HEK293 (cell line): ENCODE data around the gene CADM3.

Source experiments
- CTCF ChIA-PET: fragments of 350-600 bp; formaldehyde crosslinking; extraction: SDS; loops from one replicate; lab custom pipeline; 2021; ENCODE audit warnings: antibody characterized with exemption; lab: Yijun Ruan, JAX
- POLR2A ChIA-PET: fragments of 300-600 bp; formaldehyde crosslinking; extraction: SDS; loops from one replicate; lab custom pipeline; 2020; ENCODE audit warnings: antibody characterized with exemption, inconsistent platforms; lab: Yijun Ruan, JAX
- H3K27ac ChIP-seq: fragments of 200-500 bp; sonication (Bioruptor generic); 2 replicates; pipeline ENCODE4 v1.5.1; 2014; ENCODE audit warnings: low read depth, low read length, control low read depth, inconsistent platforms; ENCODE audit errors: extremely low read depth
- H3K36me3 ChIP-seq, 2 experiments: fragments of 200-500 bp in 1 of 2; sonication (Bioruptor generic) in 1 of 2; 1 replicate in 1 of 2; 2 replicates in 1 of 2; pipeline ENCODE4 v1.5.1; 2014 to 2017; ENCODE audit warnings: inconsistent platforms in 2 of 2, low read length in 2 of 2; ENCODE audit not compliant: control insufficient read depth in 2 of 2, insufficient read depth in 1 of 2
- H3K4me1 ChIP-seq: fragments of 200-500 bp; sonication (Bioruptor generic); 2 replicates; pipeline ENCODE4 v1.5.1; 2014; ENCODE audit warnings: mild to moderate bottlenecking, low read length, inconsistent platforms; ENCODE audit not compliant: control insufficient read depth, insufficient read depth
- H3K4me3 ChIP-seq: 2 replicates; pipeline ENCODE4 v1.5.1; 2011; ENCODE audit warnings: low read depth, mild to moderate bottlenecking, control low read depth, low read length, moderate library complexity
- H3K9me3 ChIP-seq: fragments of 200-500 bp; sonication (Bioruptor generic); 2 replicates; pipeline ENCODE4 v1.5.1; 2014; ENCODE audit warnings: low read depth, low read length, inconsistent platforms; ENCODE audit not compliant: control insufficient read depth, insufficient read depth
- BCL11A ChIP-seq: fragments of 450-650 bp; formaldehyde crosslinking; IDR thresholded peaks from 2 replicates; pipeline ENCODE4 v1.5.1; 2016; ENCODE audit warnings: low read depth, missing biosample characterization, missing genetic modification characterization
- BCL11B ChIP-seq: fragments of 450-650 bp; formaldehyde crosslinking; IDR thresholded peaks from 2 replicates; pipeline ENCODE4 v1.5.1; 2016; ENCODE audit warnings: low read depth, missing biosample characterization, missing genetic modification characterization
- GFI1B ChIP-seq: fragments of 450-650 bp; formaldehyde crosslinking; IDR thresholded peaks from 2 replicates; pipeline ENCODE4 v1.5.1; 2016; ENCODE audit warnings: missing biosample characterization, missing genetic modification characterization
- MYNN ChIP-seq: fragments of 450-650 bp; formaldehyde crosslinking; IDR thresholded peaks from 2 replicates; pipeline ENCODE4 v1.5.1; 2016; ENCODE audit warnings: missing biosample characterization, missing genetic modification characterization, borderline replicate concordance
- REPIN1 ChIP-seq: fragments of 450-650 bp; formaldehyde crosslinking; IDR thresholded peaks from 2 replicates; pipeline ENCODE4 v1.5.1; 2017; ENCODE audit warnings: missing biosample characterization, missing genetic modification characterization, low read depth
- SETDB1 ChIP-seq: IDR thresholded peaks from one replicate; pipeline ENCODE4 v1.6.1; 2017; ENCODE audit warnings: mild to moderate bottlenecking, low read length, moderate library complexity, mixed read lengths; ENCODE audit not compliant: insufficient read length
- TRIM28 ChIP-seq: IDR thresholded peaks from 2 replicates; pipeline ENCODE4 v1.6.1; 2011; ENCODE audit warnings: low read length, control low read depth, borderline replicate concordance
- ZBTB1 ChIP-seq: fragments of 450-650 bp; formaldehyde crosslinking; IDR thresholded peaks from 2 replicates; pipeline ENCODE4 v1.5.1; 2016; ENCODE audit warnings: missing biosample characterization, missing genetic modification characterization
- ZFHX2 ChIP-seq: fragments of 450-650 bp; formaldehyde crosslinking; conservative IDR thresholded peaks from 2 replicates; pipeline ENCODE4 v1.5.1; 2016; ENCODE audit warnings: missing biosample characterization, missing genetic modification characterization
- ZFP37 ChIP-seq: fragments of 450-650 bp; formaldehyde crosslinking; IDR thresholded peaks from 2 replicates; pipeline ENCODE4 v1.5.1; 2016; ENCODE audit warnings: missing biosample characterization, missing genetic modification characterization
- ZNF132 ChIP-seq: fragments of 450-650 bp; formaldehyde crosslinking; IDR thresholded peaks from 2 replicates; pipeline ENCODE4 v1.5.1; 2017; ENCODE audit warnings: missing biosample characterization, missing genetic modification characterization, borderline replicate concordance
- ZNF146 ChIP-seq: fragments of 450-650 bp; formaldehyde crosslinking; IDR thresholded peaks from 2 replicates; pipeline ENCODE4 v1.5.1; 2016; ENCODE audit warnings: missing biosample characterization, missing genetic modification characterization
- ZNF155 ChIP-seq: fragments of 450-650 bp; formaldehyde crosslinking; IDR thresholded peaks from 2 replicates; pipeline ENCODE4 v1.5.1; 2016; ENCODE audit warnings: missing biosample characterization, missing genetic modification characterization
- ZNF157 ChIP-seq: fragments of 450-650 bp; formaldehyde crosslinking; IDR thresholded peaks from 2 replicates; pipeline ENCODE4 v1.5.1; 2016; ENCODE audit warnings: missing biosample characterization, missing genetic modification characterization
- ZNF169 ChIP-seq: fragments of 450-650 bp; formaldehyde crosslinking; IDR thresholded peaks from 2 replicates; pipeline ENCODE4 v1.5.1; 2016; ENCODE audit warnings: missing biosample characterization, missing genetic modification characterization
- ZNF175 ChIP-seq: fragments of 450-650 bp; formaldehyde crosslinking; IDR thresholded peaks from 2 replicates; pipeline ENCODE4 v1.5.1; 2016; ENCODE audit warnings: missing biosample characterization, missing genetic modification characterization
- ZNF211 ChIP-seq: fragments of 450-650 bp; formaldehyde crosslinking; IDR thresholded peaks from 2 replicates; pipeline ENCODE4 v1.5.1; 2016; ENCODE audit warnings: low read depth, missing biosample characterization, missing genetic modification characterization
- ZNF221 ChIP-seq: fragments of 450-650 bp; formaldehyde crosslinking; IDR thresholded peaks from 2 replicates; pipeline ENCODE4 v1.5.1; 2017; ENCODE audit warnings: missing biosample characterization, missing genetic modification characterization, borderline replicate concordance
- ZNF23 ChIP-seq: fragments of 450-650 bp; formaldehyde crosslinking; IDR thresholded peaks from 2 replicates; pipeline ENCODE4 v1.5.1; 2016; ENCODE audit warnings: missing biosample characterization, missing genetic modification characterization, borderline replicate concordance
- ZNF24 ChIP-seq: fragments of 450-650 bp; formaldehyde crosslinking; IDR thresholded peaks from 2 replicates; pipeline ENCODE4 v1.5.1; 2016; ENCODE audit warnings: missing biosample characterization, missing genetic modification characterization
- ZNF350 ChIP-seq: fragments of 450-650 bp; formaldehyde crosslinking; IDR thresholded peaks from 2 replicates; pipeline ENCODE4 v1.5.0; 2017; ENCODE audit warnings: missing biosample characterization, mild to moderate bottlenecking, missing genetic modification characterization
- ZNF473 ChIP-seq: fragments of 450-650 bp; formaldehyde crosslinking; IDR thresholded peaks from 2 replicates; pipeline ENCODE4 v1.5.1; 2017; ENCODE audit warnings: missing biosample characterization, missing genetic modification characterization
- ZNF521 ChIP-seq: fragments of 450-650 bp; formaldehyde crosslinking; IDR thresholded peaks from 2 replicates; pipeline ENCODE4 v1.5.1; 2017; ENCODE audit warnings: missing biosample characterization, mild to moderate bottlenecking, missing genetic modification characterization
- ZNF670 ChIP-seq: fragments of 450-650 bp; formaldehyde crosslinking; IDR thresholded peaks from 2 replicates; pipeline ENCODE4 v1.5.1; 2016; ENCODE audit warnings: missing biosample characterization, missing genetic modification characterization, low read depth
- ZSCAN16 ChIP-seq: fragments of 450-650 bp; formaldehyde crosslinking; IDR thresholded peaks from 2 replicates; pipeline ENCODE4 v1.5.1; 2016; ENCODE audit warnings: missing biosample characterization, missing genetic modification characterization
- TF ChIP-seq, protein P1 (sequence below): fragments of 450-650 bp; formaldehyde crosslinking; IDR thresholded peaks from 2 replicates; pipeline ENCODE4 v1.5.1; 2016; ENCODE audit warnings: missing biosample characterization, missing genetic modification characterization, low read depth
- TF ChIP-seq, protein P2 (sequence below): fragments of 450-650 bp; formaldehyde crosslinking; IDR thresholded peaks from 2 replicates; pipeline ENCODE4 v1.5.1; 2016; ENCODE audit warnings: missing biosample characterization, missing genetic modification characterization, borderline replicate concordance
- TF ChIP-seq, protein P3 (sequence below): sonication (generic); formaldehyde crosslinking; IDR thresholded peaks from 2 replicates; pipeline ENCODE4 v1.8.1; 2022; ENCODE audit warnings: mild to moderate bottlenecking, moderate library complexity, missing genetic modification reagents
- TF ChIP-seq, protein P4 (sequence below): fragments of 450-650 bp; formaldehyde crosslinking; IDR thresholded peaks from 2 replicates; pipeline ENCODE4 v1.5.1; 2016; ENCODE audit warnings: missing biosample characterization, missing genetic modification characterization

Gene CADM3

DNA sequence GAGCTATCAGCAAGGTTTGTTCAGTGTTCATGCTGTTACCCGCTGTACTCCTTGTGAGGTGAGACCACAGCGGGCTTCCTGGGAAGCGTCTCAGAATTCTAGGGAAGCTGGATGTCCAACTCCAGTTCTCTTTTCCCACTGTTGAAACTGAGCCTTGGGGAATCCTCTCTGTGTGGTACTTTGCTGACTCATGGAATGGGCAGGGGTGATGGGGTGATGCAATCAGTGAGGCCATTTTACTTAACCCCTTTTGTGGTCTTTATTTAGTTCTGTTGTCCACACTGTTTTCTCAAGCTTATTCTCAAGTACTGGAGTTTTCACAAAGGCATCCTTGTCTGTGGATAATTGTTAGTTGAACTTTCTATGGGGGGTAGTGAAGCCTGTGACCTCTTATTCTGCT lies 75.9 kb downstream of the CADM3 start (continued):
- TF ChIP-seq, protein P1, sequence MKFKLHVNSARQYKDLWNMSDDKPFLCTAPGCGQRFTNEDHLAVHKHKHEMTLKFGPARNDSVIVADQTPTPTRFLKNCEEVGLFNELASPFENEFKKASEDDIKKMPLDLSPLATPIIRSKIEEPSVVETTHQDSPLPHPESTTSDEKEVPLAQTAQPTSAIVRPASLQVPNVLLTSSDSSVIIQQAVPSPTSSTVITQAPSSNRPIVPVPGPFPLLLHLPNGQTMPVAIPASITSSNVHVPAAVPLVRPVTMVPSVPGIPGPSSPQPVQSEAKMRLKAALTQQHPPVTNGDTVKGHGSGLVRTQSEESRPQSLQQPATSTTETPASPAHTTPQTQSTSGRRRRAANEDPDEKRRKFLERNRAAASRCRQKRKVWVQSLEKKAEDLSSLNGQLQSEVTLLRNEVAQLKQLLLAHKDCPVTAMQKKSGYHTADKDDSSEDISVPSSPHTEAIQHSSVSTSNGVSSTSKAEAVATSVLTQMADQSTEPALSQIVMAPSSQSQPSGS: no peak
- no peak for TF ChIP-seq MYNN (tag by site-specific recombination)
- no peak for TF ChIP-seq ZSCAN16 (tag by site-specific recombination)
- no peak for TF ChIP-seq ZNF157 (tag by site-specific recombination)
- no peak for TF ChIP-seq ZNF473 (tag by site-specific recombination)
- TF ChIP-seq ZNF23: no peak
- TF ChIP-seq, protein P2, sequence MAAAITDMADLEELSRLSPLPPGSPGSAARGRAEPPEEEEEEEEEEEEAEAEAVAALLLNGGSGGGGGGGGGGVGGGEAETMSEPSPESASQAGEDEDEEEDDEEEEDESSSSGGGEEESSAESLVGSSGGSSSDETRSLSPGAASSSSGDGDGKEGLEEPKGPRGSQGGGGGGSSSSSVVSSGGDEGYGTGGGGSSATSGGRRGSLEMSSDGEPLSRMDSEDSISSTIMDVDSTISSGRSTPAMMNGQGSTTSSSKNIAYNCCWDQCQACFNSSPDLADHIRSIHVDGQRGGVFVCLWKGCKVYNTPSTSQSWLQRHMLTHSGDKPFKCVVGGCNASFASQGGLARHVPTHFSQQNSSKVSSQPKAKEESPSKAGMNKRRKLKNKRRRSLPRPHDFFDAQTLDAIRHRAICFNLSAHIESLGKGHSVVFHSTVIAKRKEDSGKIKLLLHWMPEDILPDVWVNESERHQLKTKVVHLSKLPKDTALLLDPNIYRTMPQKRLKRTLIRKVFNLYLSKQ (tag by site-specific recombination): no peak
- no peak for TF ChIP-seq ZNF521 (tag by site-specific recombination)

DNA sequence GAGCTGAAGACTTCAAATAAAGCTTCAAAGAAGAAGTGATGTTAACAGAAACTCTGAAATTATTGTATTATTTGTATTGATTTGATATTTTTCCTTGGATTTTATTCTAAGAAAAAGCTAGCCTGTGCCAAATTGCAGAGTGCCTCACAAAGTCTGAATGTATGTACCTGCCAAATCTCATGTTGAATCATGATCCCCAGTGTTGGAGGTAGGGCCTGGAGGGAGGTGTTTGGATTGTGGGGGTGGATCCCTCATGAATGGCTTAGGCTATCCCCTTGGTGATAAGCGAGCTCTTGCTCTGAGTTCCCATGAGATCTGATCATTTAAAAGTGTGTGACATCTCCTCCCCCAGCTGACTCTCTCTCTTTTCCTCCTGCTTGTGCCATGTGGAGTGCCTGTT lies 76.9 kb downstream of the CADM3 start:
- no peaks in the 10 kb centered on the region for H3K9me3 ChIP-seq
- no peak overlapping the region for H3K27ac ChIP-seq
- H3K4me1 ChIP-seq: no peaks in the 10 kb centered on the region
- TF ChIP-seq ZNF175 (no peak), ZNF157 (tag by site-specific recombination) (no peak), ZFHX2 (tag by site-specific recombination) (no peak), ZNF221 (tag by site-specific recombination) (no peak), TRIM28 (no peak), ZNF211 (tag by site-specific recombination) (no peak), ZNF24 (tag by site-specific recombination) (no peak), GFI1B (no peak), ZNF521 (tag by site-specific recombination) (no peak)
- TF ChIP-seq, protein P3, sequence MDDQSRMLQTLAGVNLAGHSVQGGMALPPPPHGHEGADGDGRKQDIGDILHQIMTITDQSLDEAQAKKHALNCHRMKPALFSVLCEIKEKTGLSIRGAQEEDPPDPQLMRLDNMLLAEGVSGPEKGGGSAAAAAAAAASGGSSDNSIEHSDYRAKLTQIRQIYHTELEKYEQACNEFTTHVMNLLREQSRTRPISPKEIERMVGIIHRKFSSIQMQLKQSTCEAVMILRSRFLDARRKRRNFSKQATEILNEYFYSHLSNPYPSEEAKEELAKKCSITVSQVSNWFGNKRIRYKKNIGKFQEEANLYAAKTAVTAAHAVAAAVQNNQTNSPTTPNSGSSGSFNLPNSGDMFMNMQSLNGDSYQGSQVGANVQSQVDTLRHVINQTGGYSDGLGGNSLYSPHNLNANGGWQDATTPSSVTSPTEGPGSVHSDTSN (CRISPR knock-in tag): no peak
- TF ChIP-seq, protein P4, sequence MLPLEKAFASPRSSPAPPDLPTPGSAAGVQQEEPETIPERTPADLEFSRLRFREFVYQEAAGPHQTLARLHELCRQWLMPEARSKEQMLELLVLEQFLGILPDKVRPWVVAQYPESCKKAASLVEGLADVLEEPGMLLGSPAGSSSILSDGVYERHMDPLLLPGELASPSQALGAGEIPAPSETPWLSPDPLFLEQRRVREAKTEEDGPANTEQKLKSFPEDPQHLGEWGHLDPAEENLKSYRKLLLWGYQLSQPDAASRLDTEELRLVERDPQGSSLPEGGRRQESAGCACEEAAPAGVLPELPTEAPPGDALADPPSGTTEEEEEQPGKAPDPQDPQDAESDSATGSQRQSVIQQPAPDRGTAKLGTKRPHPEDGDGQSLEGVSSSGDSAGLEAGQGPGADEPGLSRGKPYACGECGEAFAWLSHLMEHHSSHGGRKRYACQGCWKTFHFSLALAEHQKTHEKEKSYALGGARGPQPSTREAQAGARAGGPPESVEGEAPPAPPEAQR (tag by site-specific recombination): no peak
- TF ChIP-seq, all 188 proteins: peak for 0
- ChIA-PET CTCF (interaction anchor here (0.7 kb wide), 1 partner anchor 550 kb away, joined by 3 read pairs; no protein-coding TSS in a partner anchor), POLR2A (no interaction called here)
- no peak overlapping the region for H3K4me3 ChIP-seq
- H3K36me3 ChIP-seq: no peaks in the 10 kb centered on the region

DNA sequence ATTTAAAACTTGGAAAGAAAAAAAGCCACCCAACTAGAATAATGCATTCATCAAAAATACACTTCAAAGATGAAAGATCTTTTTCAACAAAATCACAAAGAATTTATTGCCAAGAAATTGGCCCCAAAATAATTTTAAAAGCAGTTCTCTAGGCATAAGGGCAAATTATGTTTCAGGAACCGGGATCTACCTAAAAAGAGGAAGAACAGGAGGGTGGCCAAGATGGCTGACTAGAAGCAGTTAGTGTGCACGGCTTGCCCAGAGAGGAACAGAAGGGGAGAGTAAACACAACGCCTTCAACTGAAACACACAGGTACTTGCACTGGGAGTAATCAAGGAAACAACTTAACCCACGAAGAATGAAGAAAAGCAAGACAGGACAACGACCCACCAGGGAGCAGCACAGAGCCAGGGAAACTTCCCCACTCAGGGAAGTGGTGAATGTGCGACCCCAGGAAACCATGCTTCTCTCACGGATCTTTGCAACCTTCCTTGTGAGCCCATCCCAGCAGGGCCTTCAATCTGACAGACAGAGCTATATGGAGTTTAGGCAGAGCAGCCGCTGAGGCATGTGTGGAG lies 79.3 kb downstream of the CADM3 start:
- Histone ChIP-seq H3K9me3 (no peaks in the 10 kb centered on the region), H3K4me1 (no peaks in the 10 kb centered on the region), H3K36me3 (no peaks in the 10 kb centered on the region), H3K27ac (no peak overlapping the region), H3K4me3 (no peak overlapping the region)
- ChIA-PET CTCF (interaction anchor here (0.7 kb wide), 1 partner anchor 664 kb away, joined by 5 read pairs; no protein-coding TSS in a partner anchor), POLR2A (no interaction called here)
- TF ChIP-seq SETDB1: no peak
- TF ChIP-seq ZNF350 (tag by site-specific recombination): no peak
- TF ChIP-seq ZFP37: no peak
- TF ChIP-seq REPIN1 (tag by site-specific recombination): no peak
- TF ChIP-seq ZNF146 (tag by site-specific recombination): no peak
- TF ChIP-seq, protein P4 (tag by site-specific recombination): no peak
- TF ChIP-seq ZBTB1 (tag by site-specific recombination): no peak
- no peak for TF ChIP-seq BCL11B (tag by site-specific recombination)
- no peak for TF ChIP-seq ZNF132
- TF ChIP-seq BCL11A: no peak
- TF ChIP-seq ZNF155 (tag by site-specific recombination): no peak
- TF ChIP-seq ZNF670 (tag by site-specific recombination): no peak
- TF ChIP-seq ZNF169 (tag by site-specific recombination): no peak
